Chondrocyte (in vitro differentiated cells): Measurements from ENCODE around the gene CADM2. TPM values are rescaled to one million over a fixed set of nuclear protein-coding genes. Genes with fewer than 3 reads are reported as not detected.

Source experiments
- DNase-seq: peaks from one replicate; pipeline ENCODE4 v3.0.0; 2021; ENCODE audit warnings: mixed read lengths, low spot score
- H3K27ac Mint-ChIP-seq: one replicate; pipeline ENCODE4 v1.8.0; 2021; ENCODE audit warnings: mild to moderate bottlenecking, moderate library complexity, mixed read lengths; ENCODE audit not compliant: unreplicated experiment
- H3K27me3 Mint-ChIP-seq: 2 replicates; pipeline ENCODE4 v1.8.0; 2021; ENCODE audit warnings: low read depth, mixed read lengths
- H3K36me3 Mint-ChIP-seq: 2 replicates; pipeline ENCODE4 v1.8.0; 2021; ENCODE audit warnings: low read depth, mixed read lengths
- H3K4me1 Mint-ChIP-seq: 2 replicates; pipeline ENCODE4 v1.8.0; 2021; ENCODE audit warnings: low read depth, mild to moderate bottlenecking, mixed read lengths
- H3K4me3 Mint-ChIP-seq: one replicate; pipeline ENCODE4 v1.8.0; 2021; ENCODE audit warnings: mild to moderate bottlenecking, moderate library complexity, mixed read lengths; ENCODE audit not compliant: unreplicated experiment
- H3K9me3 Mint-ChIP-seq: 2 replicates; pipeline ENCODE4 v1.8.0; 2021; ENCODE audit warnings: low read depth, mixed read lengths
- total RNA-seq: library from RNA; stranded (reverse); gene quantifications from 3 replicates; pipeline ENCODE4 v1.2.1, GENCODE V29; 2021
- TF ChIP-seq, protein P1 (sequence below): fragments of 200-600 bp; sonication (generic); IDR thresholded peaks from 2 replicates; pipeline ENCODE4 v1.5.0; 2021; ENCODE audit warnings: antibody characterized with exemption, mild to moderate bottlenecking, moderate library complexity

CADM2 gene
- total RNA-seq, 1 donor from 2014 or later = 1.1 TPM

- Mint-ChIP-seq H3K4me3 (no peak overlapping the region), H3K4me1 (peaks cover 14% of the 10 kb centered on the region), H3K27ac (no peak overlapping the region), H3K9me3 (peaks cover 6% of the 10 kb centered on the region), H3K36me3 (no peaks in the 10 kb centered on the region), H3K27me3 (no peaks in the 10 kb centered on the region)
- TF ChIP-seq, protein P1, sequence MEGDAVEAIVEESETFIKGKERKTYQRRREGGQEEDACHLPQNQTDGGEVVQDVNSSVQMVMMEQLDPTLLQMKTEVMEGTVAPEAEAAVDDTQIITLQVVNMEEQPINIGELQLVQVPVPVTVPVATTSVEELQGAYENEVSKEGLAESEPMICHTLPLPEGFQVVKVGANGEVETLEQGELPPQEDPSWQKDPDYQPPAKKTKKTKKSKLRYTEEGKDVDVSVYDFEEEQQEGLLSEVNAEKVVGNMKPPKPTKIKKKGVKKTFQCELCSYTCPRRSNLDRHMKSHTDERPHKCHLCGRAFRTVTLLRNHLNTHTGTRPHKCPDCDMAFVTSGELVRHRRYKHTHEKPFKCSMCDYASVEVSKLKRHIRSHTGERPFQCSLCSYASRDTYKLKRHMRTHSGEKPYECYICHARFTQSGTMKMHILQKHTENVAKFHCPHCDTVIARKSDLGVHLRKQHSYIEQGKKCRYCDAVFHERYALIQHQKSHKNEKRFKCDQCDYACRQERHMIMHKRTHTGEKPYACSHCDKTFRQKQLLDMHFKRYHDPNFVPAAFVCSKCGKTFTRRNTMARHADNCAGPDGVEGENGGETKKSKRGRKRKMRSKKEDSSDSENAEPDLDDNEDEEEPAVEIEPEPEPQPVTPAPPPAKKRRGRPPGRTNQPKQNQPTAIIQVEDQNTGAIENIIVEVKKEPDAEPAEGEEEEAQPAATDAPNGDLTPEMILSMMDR = no peak
- no peak for DNase-seq
Measured at GRCh38 chr3:85427467-85427866, 468.7 kb downstream of the CADM2 start.

- H3K27ac Mint-ChIP-seq = no peak overlapping the region
- no peak for DNase-seq
- no peaks in the 10 kb centered on the region for H3K9me3 Mint-ChIP-seq
- H3K27me3 Mint-ChIP-seq = peaks cover 2% of the 10 kb centered on the region
- TF ChIP-seq, protein P1 = no peak
- H3K36me3 Mint-ChIP-seq = no peaks in the 10 kb centered on the region
- H3K4me1 Mint-ChIP-seq = peaks cover 25% of the 10 kb centered on the region
- H3K4me3 Mint-ChIP-seq = no peak overlapping the region
Measured at GRCh38 chr3:85432081-85432480, 473.3 kb downstream of the CADM2 start.

DNA sequence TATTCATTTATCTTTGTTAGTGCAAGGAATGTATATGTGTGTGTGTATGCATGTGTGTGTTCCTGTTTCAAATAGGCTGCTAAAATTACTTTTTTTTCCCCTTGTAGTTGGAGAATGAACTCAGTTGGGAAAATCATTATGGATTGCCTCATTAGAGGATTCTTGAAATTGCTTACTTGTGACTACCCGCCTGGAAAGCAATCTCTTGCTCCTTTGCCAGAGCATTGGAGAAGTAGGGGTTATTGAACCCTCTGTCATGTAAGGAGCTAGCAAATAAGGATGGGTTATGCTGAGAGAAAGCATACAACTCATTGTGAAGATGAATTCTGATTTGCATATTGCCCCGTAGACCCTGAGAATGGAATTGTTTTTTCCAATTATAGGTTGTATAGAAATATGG lies 474.5 kb downstream of the CADM2 start:
- H3K27me3 Mint-ChIP-seq = peaks cover 2% of the 10 kb centered on the region

DNA sequence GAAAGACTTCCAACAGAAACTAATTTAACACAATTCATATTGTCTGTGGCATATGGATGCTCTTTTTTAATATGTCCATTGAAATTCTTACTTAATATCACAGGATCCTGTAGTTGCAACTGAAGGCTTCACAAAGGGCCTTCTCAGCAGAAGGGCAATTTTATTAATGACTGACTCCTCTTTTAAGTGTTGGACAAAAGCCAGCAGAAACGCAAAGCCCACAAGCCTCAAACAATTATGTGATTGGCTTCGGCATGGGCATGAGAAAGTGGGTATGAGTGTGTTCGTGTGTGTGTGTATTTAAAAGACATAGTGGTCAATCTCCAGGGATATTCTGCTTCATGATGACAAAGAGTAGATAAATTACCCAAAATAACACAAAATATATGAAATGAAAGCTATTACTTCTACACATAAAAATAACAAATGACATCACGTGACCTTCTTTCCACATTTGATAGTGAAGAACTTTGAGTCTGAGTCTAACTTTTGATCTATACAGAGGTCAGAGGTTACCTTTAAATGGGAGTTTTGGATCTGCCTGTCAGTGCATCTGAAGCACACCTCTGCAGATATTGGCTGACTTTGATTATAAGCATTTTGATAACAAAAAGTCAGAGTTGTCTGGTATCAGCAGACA lies 496.9 kb downstream of the CADM2 start:
- TF ChIP-seq, protein P1 = no peak
- H3K27me3 Mint-ChIP-seq = no peaks in the 10 kb centered on the region
- DNase-seq = no peak
- no peaks in the 10 kb centered on the region for H3K36me3 Mint-ChIP-seq
- no peak overlapping the region for H3K27ac Mint-ChIP-seq
- no peak overlapping the region for H3K4me3 Mint-ChIP-seq
- no peaks in the 10 kb centered on the region for H3K9me3 Mint-ChIP-seq
- no peaks in the 10 kb centered on the region for H3K4me1 Mint-ChIP-seq

More for the DNA sequence above, 474.5 kb downstream of the CADM2 start:
- DNase-seq = no peak
- Mint-ChIP-seq H3K36me3 (no peaks in the 10 kb centered on the region), H3K4me1 (peaks cover 25% of the 10 kb centered on the region), H3K4me3 (no peak overlapping the region), H3K27ac (no peak overlapping the region), H3K9me3 (no peaks in the 10 kb centered on the region)
- TF ChIP-seq, protein P1 = no peak

DNA sequence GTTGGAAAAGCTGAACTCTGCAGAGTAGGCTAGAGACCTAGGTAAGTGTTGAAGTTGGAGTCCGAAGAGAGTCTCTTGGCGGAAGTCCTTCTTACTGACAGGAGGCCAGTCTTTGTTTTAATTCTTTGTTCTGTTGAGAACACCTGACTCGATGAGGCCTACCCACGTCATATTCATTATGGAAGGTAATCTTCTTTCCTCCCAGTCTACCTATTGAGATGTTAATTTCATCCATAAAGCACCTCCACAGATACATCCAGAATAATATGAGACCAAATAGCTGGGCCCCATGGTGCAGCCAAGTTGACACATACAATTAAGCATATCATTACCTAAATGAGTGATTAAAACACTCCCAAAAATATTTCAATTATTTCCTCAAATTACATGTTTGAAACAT lies 515.5 kb downstream of the CADM2 start:
- Mint-ChIP-seq H3K27me3 (no peaks in the 10 kb centered on the region), H3K27ac (no peak overlapping the region), H3K4me1 (peaks cover 24% of the 10 kb centered on the region), H3K36me3 (no peaks in the 10 kb centered on the region), H3K9me3 (no peaks in the 10 kb centered on the region), H3K4me3 (no peak overlapping the region)
- DNase-seq = no peak
- TF ChIP-seq, protein P1 = no peak
